Activated CD8-positive, alpha-beta T cell treated with anti-CD3 and anti-CD28 coated beads for 36 hours (primary cell): ENCODE measurements around the gene GALK2. TPM values are rescaled to one million over a fixed set of nuclear protein-coding genes. Genes with fewer than 3 reads are reported as not detected.

ENCODE experiments used
- ATAC-seq: fragments of 200-7000 bp; cut with Tn5 transposase; one replicate; pipeline ENCODE4 v1.10.0; 2021; ENCODE audit warnings: mild to moderate bottlenecking, moderate library complexity
- CTCF ChIA-PET: fragments of 350-600 bp; sonication (Branson Sonifier 250); formaldehyde crosslinking; loops from one replicate; lab custom pipeline; 2021; ENCODE audit warnings: antibody characterized with exemption; lab: Charles Lee
- POLR2A ChIA-PET: fragments of 350-600 bp; sonication (Branson Sonifier 250); formaldehyde crosslinking; loops from one replicate; lab custom pipeline; 2021; ENCODE audit warnings: antibody characterized with exemption; lab: Charles Lee
- DNase-seq: peaks from one replicate; pipeline ENCODE4 v3.0.0-alpha.2; 2020
- H3K27ac Mint-ChIP-seq: one replicate; pipeline ENCODE4 v1.8.0; 2021; ENCODE audit warnings: mild to moderate bottlenecking, mixed read lengths
- H3K27me3 Mint-ChIP-seq: one replicate; pipeline ENCODE4 v1.8.0; 2021; ENCODE audit warnings: mixed read lengths
- H3K36me3 Mint-ChIP-seq: one replicate; pipeline ENCODE4 v1.8.0; 2021; ENCODE audit warnings: low read depth, mixed read lengths
- H3K4me1 Mint-ChIP-seq: one replicate; pipeline ENCODE4 v1.8.0; 2021; ENCODE audit warnings: low read depth, mixed read lengths
- H3K4me3 Mint-ChIP-seq: one replicate; pipeline ENCODE4 v1.8.0; 2021; ENCODE audit warnings: mild to moderate bottlenecking, moderate library complexity, mixed read lengths
- H3K9me3 Mint-ChIP-seq: one replicate; pipeline ENCODE4 v1.8.0; 2021; ENCODE audit warnings: mixed read lengths
- intact Hi-C: fragments of 100-400 bp; cut with micrococcal nuclease; formaldehyde crosslinking; loops from one replicate; pipeline ENCODE4 v1.10.0; 2022
- total RNA-seq, 2 experiments: library from RNA; stranded (reverse); gene quantifications; one replicate each; pipeline ENCODE4 v1.2.3, GENCODE V29; 2021
- TF ChIP-seq, protein P1 (sequence below): fragments of 200-600 bp; IDR thresholded peaks from one replicate; pipeline ENCODE4 v1.8.0; 2022; ENCODE audit warnings: antibody characterized with exemption, mild to moderate bottlenecking

Gene GALK2
- total RNA-seq, 2 experiments from 2014 or later = 26.8 to 27.5 TPM

DNA sequence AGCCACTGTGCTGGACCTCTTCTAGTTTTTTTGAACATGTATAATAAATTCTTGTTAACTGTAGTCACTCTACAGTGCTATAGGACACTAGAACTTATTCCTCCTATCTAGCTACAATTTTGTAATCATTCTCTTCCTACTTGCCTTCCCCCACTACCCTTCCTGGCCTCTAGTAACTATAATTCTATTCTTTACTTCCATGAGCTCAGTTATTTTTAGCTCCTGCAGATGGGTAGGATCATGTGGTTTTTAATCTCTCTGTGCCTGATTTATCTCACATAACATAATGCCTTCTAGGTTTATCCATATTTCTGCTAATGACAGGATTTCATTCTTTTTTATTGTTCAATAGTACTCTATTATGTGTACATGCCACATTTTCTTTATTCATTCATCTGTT, 139.8 kb downstream of the GALK2 start:
- no peaks in the 10 kb centered on the region for H3K27me3 Mint-ChIP-seq
- CTCF ChIA-PET = no interaction called here
- H3K9me3 Mint-ChIP-seq = no peaks in the 10 kb centered on the region
- H3K4me3 Mint-ChIP-seq = no peak overlapping the region
- intact Hi-C loops = no loop called here
- H3K4me1 Mint-ChIP-seq = peaks cover 9% of the 10 kb centered on the region
- POLR2A ChIA-PET = no interaction called here
- ATAC-seq (no peak), DNase-seq (no peak)
- H3K36me3 Mint-ChIP-seq = peaks cover 32% of the 10 kb centered on the region
- TF ChIP-seq, protein P1, sequence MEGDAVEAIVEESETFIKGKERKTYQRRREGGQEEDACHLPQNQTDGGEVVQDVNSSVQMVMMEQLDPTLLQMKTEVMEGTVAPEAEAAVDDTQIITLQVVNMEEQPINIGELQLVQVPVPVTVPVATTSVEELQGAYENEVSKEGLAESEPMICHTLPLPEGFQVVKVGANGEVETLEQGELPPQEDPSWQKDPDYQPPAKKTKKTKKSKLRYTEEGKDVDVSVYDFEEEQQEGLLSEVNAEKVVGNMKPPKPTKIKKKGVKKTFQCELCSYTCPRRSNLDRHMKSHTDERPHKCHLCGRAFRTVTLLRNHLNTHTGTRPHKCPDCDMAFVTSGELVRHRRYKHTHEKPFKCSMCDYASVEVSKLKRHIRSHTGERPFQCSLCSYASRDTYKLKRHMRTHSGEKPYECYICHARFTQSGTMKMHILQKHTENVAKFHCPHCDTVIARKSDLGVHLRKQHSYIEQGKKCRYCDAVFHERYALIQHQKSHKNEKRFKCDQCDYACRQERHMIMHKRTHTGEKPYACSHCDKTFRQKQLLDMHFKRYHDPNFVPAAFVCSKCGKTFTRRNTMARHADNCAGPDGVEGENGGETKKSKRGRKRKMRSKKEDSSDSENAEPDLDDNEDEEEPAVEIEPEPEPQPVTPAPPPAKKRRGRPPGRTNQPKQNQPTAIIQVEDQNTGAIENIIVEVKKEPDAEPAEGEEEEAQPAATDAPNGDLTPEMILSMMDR = no peak
- no peak overlapping the region for H3K27ac Mint-ChIP-seq

DNA sequence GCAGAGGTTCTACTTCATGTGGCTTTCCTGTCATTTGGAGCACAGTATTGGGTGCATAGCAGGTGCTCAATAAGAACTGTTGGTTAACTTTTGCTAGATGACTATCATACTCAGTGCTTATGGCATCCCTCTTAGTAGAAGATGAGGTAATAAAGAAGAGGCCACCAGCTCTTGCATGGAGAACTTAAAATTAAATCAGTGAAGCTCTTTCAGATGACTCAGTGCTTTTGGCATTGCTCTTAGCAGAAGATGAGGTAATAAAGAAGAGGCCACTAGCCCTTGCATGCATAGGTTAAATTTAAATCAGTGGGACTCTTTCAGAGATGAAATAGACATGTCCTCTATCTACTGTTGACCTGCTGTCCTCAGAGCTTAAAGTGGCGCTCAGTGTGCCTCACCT, 143.6 kb downstream of the GALK2 start:
- Mint-ChIP-seq H3K4me1 (peaks cover 7% of the 10 kb centered on the region), H3K9me3 (peaks cover 1% of the 10 kb centered on the region), H3K4me3 (no peak overlapping the region), H3K27me3 (no peaks in the 10 kb centered on the region), H3K36me3 (peaks cover 35% of the 10 kb centered on the region), H3K27ac (no peak overlapping the region)
- no peak for ATAC-seq
- DNase-seq = no peak
- POLR2A ChIA-PET = no interaction called here
- intact Hi-C loops = no loop called here
- TF ChIP-seq, protein P1 = no peak
- CTCF ChIA-PET = no interaction called here

DNA sequence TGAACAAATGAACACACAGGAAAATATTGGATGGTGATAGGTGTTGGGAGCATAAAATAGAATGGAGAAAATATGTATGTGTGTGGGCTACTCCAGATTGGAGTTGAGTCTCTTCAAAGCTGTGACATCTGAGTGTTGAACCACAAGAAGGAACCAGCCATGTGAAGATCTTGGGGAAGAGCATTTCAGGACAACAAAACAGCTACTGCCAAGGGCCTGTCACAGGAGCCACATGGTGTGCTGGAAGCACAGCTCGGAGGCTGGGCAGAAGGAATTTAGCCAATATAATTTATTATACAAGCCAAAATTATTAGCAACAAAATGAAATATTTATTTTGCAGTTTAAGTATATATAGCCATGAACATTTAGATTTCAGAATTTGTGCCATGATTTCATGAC, 144.7 kb downstream of the GALK2 start:
- Mint-ChIP-seq H3K27ac (no peak overlapping the region), H3K4me1 (peaks cover 7% of the 10 kb centered on the region), H3K36me3 (peaks cover 36% of the 10 kb centered on the region), H3K4me3 (no peak overlapping the region), H3K9me3 (peaks cover 1% of the 10 kb centered on the region), H3K27me3 (no peaks in the 10 kb centered on the region)
- intact Hi-C loops = no loop called here
- DNase-seq = no peak
- ChIA-PET POLR2A (no interaction called here), CTCF (no interaction called here)
- ATAC-seq = no peak
- TF ChIP-seq, protein P1 = no peak

DNA sequence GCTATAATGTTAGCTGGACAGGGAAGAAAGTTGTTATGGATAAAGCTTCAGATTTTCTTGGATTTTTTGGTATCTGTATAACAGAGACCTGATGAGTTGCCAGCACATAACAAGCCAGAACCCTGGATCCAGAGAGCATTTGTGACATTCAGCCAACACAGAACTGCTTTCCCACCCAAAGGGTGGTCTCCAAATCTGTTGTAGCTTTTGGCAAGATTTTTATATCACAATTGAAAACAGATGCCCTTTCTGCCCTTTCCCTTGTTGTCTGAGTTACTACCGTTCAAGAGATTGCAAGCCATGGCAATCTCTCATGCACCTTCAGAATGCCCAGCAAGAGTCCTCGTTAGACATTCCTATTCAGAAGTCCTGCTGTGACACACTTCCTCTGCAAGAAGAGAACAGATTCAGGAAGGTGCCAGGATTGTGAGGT, 145.4 kb downstream of the GALK2 start:
- intact Hi-C loops = no loop called here
- H3K4me1 Mint-ChIP-seq = peaks cover 1% of the 10 kb centered on the region
- no peak for DNase-seq
- no peak overlapping the region for H3K27ac Mint-ChIP-seq
- CTCF ChIA-PET = no interaction called here
- POLR2A ChIA-PET = no interaction called here
- H3K36me3 Mint-ChIP-seq = peaks cover 37% of the 10 kb centered on the region
- H3K4me3 Mint-ChIP-seq = no peak overlapping the region
- H3K27me3 Mint-ChIP-seq = no peaks in the 10 kb centered on the region
- peaks cover 1% of the 10 kb centered on the region for H3K9me3 Mint-ChIP-seq
- TF ChIP-seq, protein P1 = no peak
- ATAC-seq = no peak

- no peak overlapping the region for H3K27ac Mint-ChIP-seq
- no peak overlapping the region for H3K4me3 Mint-ChIP-seq
- no peak for DNase-seq
- TF ChIP-seq, protein P1 = no peak
- intact Hi-C loops = no loop called here
- CTCF ChIA-PET = no interaction called here
- H3K4me1 Mint-ChIP-seq = no peaks in the 10 kb centered on the region
- POLR2A ChIA-PET = interaction anchor here (0.6 kb wide), 1 partner anchor 11 kb away, joined by 3 read pairs; no protein-coding TSS in a partner anchor
- peaks cover 1% of the 10 kb centered on the region for H3K9me3 Mint-ChIP-seq
- H3K36me3 Mint-ChIP-seq = peaks cover 37% of the 10 kb centered on the region
- no peak for ATAC-seq
- H3K27me3 Mint-ChIP-seq = no peaks in the 10 kb centered on the region
Observed at GRCh38 chr15:49320351-49320750, 150.3 kb downstream of the GALK2 start.
